HepG2 (cell line): ENCODE results near the gene MISP3. TPM values are rescaled to one million over a fixed set of nuclear protein-coding genes. Genes with fewer than 3 reads are reported as not detected.
A peak's percentile ranks its signal among the peaks of the same experiment; 100 is the strongest.

ENCODE experiments used
- ARNT ChIP-seq: fragments of 450-650 bp; IDR thresholded peaks from 2 replicates; pipeline ENCODE4 v1.6.1; 2017
- ATF7-NPFF ChIP-seq: sonication (generic); formaldehyde crosslinking; IDR thresholded peaks from 2 replicates; pipeline ENCODE4 v1.8.1; 2023; ENCODE audit warnings: mild to moderate bottlenecking, low read depth, missing genetic modification reagents, moderate library complexity
- DDIT3 ChIP-seq: sonication (generic); formaldehyde crosslinking; IDR thresholded peaks from 2 replicates; pipeline ENCODE4 v1.4.0; 2020; ENCODE audit warnings: mild to moderate bottlenecking, missing genetic modification reagents
- HMGXB3 ChIP-seq: sonication (generic); formaldehyde crosslinking; IDR thresholded peaks from 2 replicates; pipeline ENCODE4 v1.4.0; 2020; ENCODE audit warnings: missing genetic modification reagents, borderline replicate concordance
- KAT8 ChIP-seq: IDR thresholded peaks from 2 replicates; pipeline ENCODE4 v1.6.1; 2016; ENCODE audit warnings: missing genetic modification reagents, missing compliant biosample characterization
- NAIF1 ChIP-seq: sonication (generic); formaldehyde crosslinking; IDR thresholded peaks from 2 replicates; pipeline ENCODE4 v1.5.0; 2020; ENCODE audit warnings: mild to moderate bottlenecking, missing genetic modification reagents, borderline replicate concordance
- NCOA5 ChIP-seq: sonication (generic); formaldehyde crosslinking; IDR thresholded peaks from 2 replicates; pipeline ENCODE4 v1.4.0; 2020; ENCODE audit warnings: missing genetic modification reagents
- ONECUT2 ChIP-seq: sonication (generic); formaldehyde crosslinking; IDR thresholded peaks from 2 replicates; pipeline ENCODE4 v1.4.0; 2020; ENCODE audit warnings: missing genetic modification reagents
- POLR2G ChIP-seq: fragments of 200-400 bp; formaldehyde crosslinking; IDR thresholded peaks from 2 replicates; pipeline ENCODE4 v1.6.1; 2018; ENCODE audit warnings: mild to moderate bottlenecking, low read depth, low read length, moderate library complexity
- SRSF4 ChIP-seq: fragments of 200-400 bp; formaldehyde crosslinking; IDR thresholded peaks from one replicate; pipeline ENCODE4 v1.6.1; 2018; ENCODE audit warnings: mild to moderate bottlenecking, low read depth, low read length, moderate library complexity; ENCODE audit not compliant: poor library complexity, severe bottlenecking
- ZBTB10 ChIP-seq: sonication (generic); formaldehyde crosslinking; IDR thresholded peaks from 2 replicates; pipeline ENCODE4 v1.4.0; 2020; ENCODE audit warnings: missing genetic modification reagents, borderline replicate concordance
- ZIK1 ChIP-seq: sonication (generic); formaldehyde crosslinking; IDR thresholded peaks from 2 replicates; pipeline ENCODE4 v1.5.0; 2020; ENCODE audit warnings: mild to moderate bottlenecking, low read depth, missing genetic modification reagents, borderline replicate concordance
- ZKSCAN1 ChIP-seq: fragments of 150-350 bp; IDR thresholded peaks from 2 replicates; pipeline ENCODE4 v1.6.1; 2014; ENCODE audit warnings: low read length
- ZNF230 ChIP-seq: sonication (generic); formaldehyde crosslinking; IDR thresholded peaks from 2 replicates; pipeline ENCODE4 v1.4.0; 2020; ENCODE audit warnings: mild to moderate bottlenecking, missing genetic modification reagents
- ZNF512B ChIP-seq: sonication (generic); formaldehyde crosslinking; IDR thresholded peaks from 2 replicates; pipeline ENCODE4 v1.5.1; 2020; ENCODE audit warnings: missing genetic modification reagents, mild to moderate bottlenecking, borderline replicate concordance
- ZNF639 ChIP-seq: conservative IDR thresholded peaks from 2 replicates; pipeline ENCODE4 v1.6.1; 2018; ENCODE audit warnings: missing genetic modification reagents
- polyA plus RNA-seq, 8 experiments: library from polyadenylated mRNA; depleted of rRNA in 3 of 8; stranded (reverse) in 7 of 8; unstranded in 1 of 8; fragments of >200 nt; fragmentation: Illumina TruSeq in 4 of 8; extraction: Trizol in 4 of 8; gene quantifications; 2 replicates each; pipeline versions ENCODE4 v1.2.1 to v1.2.3, GENCODE V29; 2011 to 2016; ENCODE audit warnings: low read depth in 4 of 8, missing spikeins in 1 of 8, mixed read lengths in 1 of 8; ENCODE audit not compliant: insufficient read depth in 1 of 8
- total RNA-seq, 5 experiments: library from RNA; depleted of rRNA; stranded (reverse); fragments of >200 nt; fragmentation: Illumina TruSeq; extraction: Trizol; gene quantifications; 2 replicates each; pipeline ENCODE4 v1.2.3, GENCODE V29; 2016; ENCODE audit warnings: low read depth in 1 of 5

The MISP3 gene
- total and polyA plus RNA-seq, 2 of the 13 experiments (the other 11 are each of a cell fraction or from before 2014, with no cell fraction given) = 2.5 to 5.4 TPM

GRCh38 chr19:14118165-14119051 lies 45.8 kb downstream of the MISP3 start (continued):
- TF ChIP-seq ZBTB10 (CRISPR knock-in tag) (0 out of 2 replicates have a peak, but pooled peaks have one; percentile 20), NAIF1 (CRISPR knock-in tag) (no peak), ATF7-NPFF (CRISPR knock-in tag) (no peak), KAT8 (CRISPR knock-in tag) (0 out of 2 replicates have a peak, but pooled peaks have one; percentile 33), ZNF639 (CRISPR knock-in tag) (peak; percentile 68; the same call in 1 of the 2 replicates), SRSF4 (no peak), HMGXB3 (no peak), ZKSCAN1 (no peak), ARNT (no peak), ZNF230 (no peak), NCOA5 (no peak), ZNF512B (CRISPR knock-in tag) (no peak), POLR2G (peak; percentile 78), ZIK1 (0 out of 2 replicates have a peak, but pooled peaks have one; percentile 25), DDIT3 (no peak), ONECUT2 (CRISPR knock-in tag) (no peak)
